ENCODE data around the gene WNK2. TPM values are rescaled to one million over a fixed set of nuclear protein-coding genes. Genes with fewer than 3 reads are reported as not detected.

Gene WNK2
- total RNA-seq, 1 donor from 2014 or later = 6.2 TPM

GRCh38 chr9:93231716-93232115 lies 47.8 kb downstream of the WNK2 start:
- Histone ChIP-seq H3K9ac (no peak overlapping the region), H3K9me3 (ENCODE audit: low read depth) (no peaks in the 10 kb centered on the region), H3K4me2 (no peak overlapping the region), H4K20me1 (ENCODE audit: low read depth) (peaks cover 2% of the 10 kb centered on the region), H3K27ac (no peak overlapping the region), H3K79me2 (ENCODE audit: low read depth) (no peaks in the 10 kb centered on the region), H3F3A (ENCODE audit: low read depth) (no peaks in the 10 kb centered on the region), H3K4me3 (no peak overlapping the region), H3K27me3 (no peaks in the 10 kb centered on the region), H2AFZ (replicated peaks) (no peak overlapping the region), H3K36me3 (no peaks in the 10 kb centered on the region), H3K4me1 (no peaks in the 10 kb centered on the region)
- Mint-ChIP-seq H3K9me3 (peaks cover 2% of the 10 kb centered on the region), H3K36me3 (peaks cover 2% of the 10 kb centered on the region), H3K27me3 (ENCODE audit: insufficient read depth, low read depth) (peaks cover 5% of the 10 kb centered on the region), H3K4me3 (no peak overlapping the region), H3K27ac (no peak overlapping the region), H3K4me1 (peaks cover 4% of the 10 kb centered on the region)
- no peak for DNase-seq (ENCODE audit: low spot score)
- TF ChIP-seq EZH2phosphoT487 (IDR thresholded peaks at IDR 0.05) = no peak
- TF ChIP-seq, protein P1, sequence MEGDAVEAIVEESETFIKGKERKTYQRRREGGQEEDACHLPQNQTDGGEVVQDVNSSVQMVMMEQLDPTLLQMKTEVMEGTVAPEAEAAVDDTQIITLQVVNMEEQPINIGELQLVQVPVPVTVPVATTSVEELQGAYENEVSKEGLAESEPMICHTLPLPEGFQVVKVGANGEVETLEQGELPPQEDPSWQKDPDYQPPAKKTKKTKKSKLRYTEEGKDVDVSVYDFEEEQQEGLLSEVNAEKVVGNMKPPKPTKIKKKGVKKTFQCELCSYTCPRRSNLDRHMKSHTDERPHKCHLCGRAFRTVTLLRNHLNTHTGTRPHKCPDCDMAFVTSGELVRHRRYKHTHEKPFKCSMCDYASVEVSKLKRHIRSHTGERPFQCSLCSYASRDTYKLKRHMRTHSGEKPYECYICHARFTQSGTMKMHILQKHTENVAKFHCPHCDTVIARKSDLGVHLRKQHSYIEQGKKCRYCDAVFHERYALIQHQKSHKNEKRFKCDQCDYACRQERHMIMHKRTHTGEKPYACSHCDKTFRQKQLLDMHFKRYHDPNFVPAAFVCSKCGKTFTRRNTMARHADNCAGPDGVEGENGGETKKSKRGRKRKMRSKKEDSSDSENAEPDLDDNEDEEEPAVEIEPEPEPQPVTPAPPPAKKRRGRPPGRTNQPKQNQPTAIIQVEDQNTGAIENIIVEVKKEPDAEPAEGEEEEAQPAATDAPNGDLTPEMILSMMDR (IDR thresholded peaks at IDR 0.05) = no peak
- TF ChIP-seq EZH2 (IDR thresholded peaks at IDR 0.05) = no peak

GRCh38 chr9:93232388-93232960 lies 48.5 kb downstream of the WNK2 start:
- no peaks in the 10 kb centered on the region for H3K9me3 Mint-ChIP-seq
- peak overlapping the region; percentile 25 for H3K27ac Mint-ChIP-seq
- H3K4me1 Mint-ChIP-seq = peaks cover 4% of the 10 kb centered on the region
- no peak overlapping the region for H3K4me3 ChIP-seq
- H3K36me3 Mint-ChIP-seq = no peaks in the 10 kb centered on the region
- H3K27ac ChIP-seq = no peak overlapping the region
- H3K4me1 ChIP-seq = no peaks in the 10 kb centered on the region
- no peak for DNase-seq (ENCODE audit: low spot score)
- no peaks in the 10 kb centered on the region for H3K36me3 ChIP-seq
- H3K27me3 ChIP-seq = no peaks in the 10 kb centered on the region
- no peak overlapping the region for H3K9ac ChIP-seq
- H4K20me1 ChIP-seq (ENCODE audit: low read depth) = peaks cover 2% of the 10 kb centered on the region
- no peaks in the 10 kb centered on the region for H3F3A ChIP-seq (ENCODE audit: low read depth)
- no peaks in the 10 kb centered on the region for H3K79me2 ChIP-seq (ENCODE audit: low read depth)
- H2AFZ ChIP-seq (replicated peaks) = no peak overlapping the region
- H3K4me2 ChIP-seq = no peak overlapping the region
- no peak overlapping the region for H3K4me3 Mint-ChIP-seq
- H3K27me3 Mint-ChIP-seq (ENCODE audit: insufficient read depth, low read depth) = peaks cover 2% of the 10 kb centered on the region
- H3K9me3 ChIP-seq (ENCODE audit: low read depth) = no peaks in the 10 kb centered on the region
- no peak for TF ChIP-seq EZH2phosphoT487 (IDR thresholded peaks at IDR 0.05)

GRCh38 chr9:93233033-93233432 lies 49.1 kb downstream of the WNK2 start:
- TF ChIP-seq EZH2 (IDR thresholded peaks at IDR 0.05) = no peak
- TF ChIP-seq, protein P1 (IDR thresholded peaks at IDR 0.05) = no peak
- TF ChIP-seq EZH2phosphoT487 (IDR thresholded peaks at IDR 0.05) = no peak
- Histone ChIP-seq H3K4me1 (no peaks in the 10 kb centered on the region), H3K4me2 (no peak overlapping the region), H3K9me3 (ENCODE audit: low read depth) (no peaks in the 10 kb centered on the region), H3K27me3 (no peaks in the 10 kb centered on the region), H3K79me2 (ENCODE audit: low read depth) (no peaks in the 10 kb centered on the region), H3K4me3 (no peak overlapping the region), H2AFZ (replicated peaks) (no peak overlapping the region), H3K27ac (no peak overlapping the region), H4K20me1 (ENCODE audit: low read depth) (peaks cover 2% of the 10 kb centered on the region), H3K9ac (no peak overlapping the region), H3F3A (ENCODE audit: low read depth) (no peaks in the 10 kb centered on the region), H3K36me3 (no peaks in the 10 kb centered on the region)
- no peak overlapping the region for H3K4me3 Mint-ChIP-seq
- no peak for DNase-seq (ENCODE audit: low spot score)
- H3K9me3 Mint-ChIP-seq = no peaks in the 10 kb centered on the region
- peaks cover 4% of the 10 kb centered on the region for H3K4me1 Mint-ChIP-seq
- no peak overlapping the region for H3K27ac Mint-ChIP-seq
- peaks cover 3% of the 10 kb centered on the region for H3K27me3 Mint-ChIP-seq (ENCODE audit: insufficient read depth, low read depth)
- peaks cover 1% of the 10 kb centered on the region for H3K36me3 Mint-ChIP-seq

GRCh38 chr9:93234600-93234999 lies 50.7 kb downstream of the WNK2 start:
- H3K9me3 ChIP-seq (ENCODE audit: low read depth) = no peaks in the 10 kb centered on the region
- H3K27me3 ChIP-seq = no peaks in the 10 kb centered on the region
- H3K27me3 Mint-ChIP-seq (ENCODE audit: insufficient read depth, low read depth) = peaks cover 3% of the 10 kb centered on the region
- no peak overlapping the region for H3K27ac Mint-ChIP-seq
- H3F3A ChIP-seq (ENCODE audit: low read depth) = no peaks in the 10 kb centered on the region
- no peaks in the 10 kb centered on the region for H3K79me2 ChIP-seq (ENCODE audit: low read depth)
- no peaks in the 10 kb centered on the region for H3K36me3 ChIP-seq
- TF ChIP-seq EZH2phosphoT487 (IDR thresholded peaks at IDR 0.05) = no peak
- TF ChIP-seq EZH2 (IDR thresholded peaks at IDR 0.05) = no peak
- TF ChIP-seq, protein P1 (IDR thresholded peaks at IDR 0.05) = no peak
- no peaks in the 10 kb centered on the region for H3K9me3 Mint-ChIP-seq
- DNase-seq (ENCODE audit: low spot score) = no peak
- H3K4me1 Mint-ChIP-seq = peaks cover 4% of the 10 kb centered on the region
- no peak overlapping the region for H3K4me2 ChIP-seq
- peaks cover 2% of the 10 kb centered on the region for H3K36me3 Mint-ChIP-seq
- H3K4me1 ChIP-seq = no peaks in the 10 kb centered on the region
- no peak overlapping the region for H3K9ac ChIP-seq
- peaks cover 2% of the 10 kb centered on the region for H4K20me1 ChIP-seq (ENCODE audit: low read depth)
- H3K27ac ChIP-seq = no peak overlapping the region
- H3K4me3 Mint-ChIP-seq = no peak overlapping the region
- no peak overlapping the region for H2AFZ ChIP-seq (replicated peaks)
- H3K4me3 ChIP-seq = no peak overlapping the region

All from neural progenitor cell (in vitro differentiated cells).